Measurements from ENCODE around the gene G6PC2. TPM values are rescaled to one million over a fixed set of nuclear protein-coding genes. Genes with fewer than 3 reads are reported as not detected.

The G6PC2 gene
- total and polyA plus RNA-seq, 4 donors, result not detected

DNA sequence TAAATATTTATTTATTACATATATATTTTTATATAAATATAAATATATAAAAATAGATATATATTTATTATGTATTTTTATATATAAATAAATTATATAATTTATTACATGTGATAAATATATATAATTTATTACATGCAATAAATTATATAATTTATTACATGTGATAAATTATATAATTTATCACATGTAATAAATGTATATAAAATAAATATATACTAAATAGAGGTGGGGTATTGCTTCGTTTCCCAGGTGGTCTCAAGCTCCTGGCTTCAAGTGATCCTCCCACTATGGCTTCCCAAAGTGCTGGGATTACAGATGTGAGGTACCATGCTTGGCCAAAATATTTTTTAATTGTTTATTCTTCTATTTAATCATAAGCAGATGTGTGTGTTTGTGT, 3.6 kb upstream of the G6PC2 start:
- Histone ChIP-seq H3K4me1 (ENCODE audit: control insufficient read depth in 4 of 4, insufficient read depth in 4 of 4, low read length in 3 of 4) (peaks cover 2 to 18% (median 9%) of the 10 kb centered on the region in 4 donors), H3K36me3 (ENCODE audit: control insufficient read depth in 4 of 4, insufficient read depth in 3 of 4, low read depth in 1 of 4, low read length in 3 of 4) (no peaks in the 10 kb centered on the region), H3K9ac (ENCODE audit: low read depth in 1 of 2, low read length in 2 of 2) (no peak overlapping the region), H3K9me3 (ENCODE audit: control insufficient read depth in 4 of 4, low read length in 3 of 4) (no peaks in the 10 kb centered on the region), H3K27ac (ENCODE audit: low read depth in 1 of 2, low read length in 2 of 2) (no peak overlapping the region), H3K27me3 (ENCODE audit: control insufficient read depth in 4 of 4, insufficient read depth in 4 of 4, low read length in 3 of 4) (no peaks in the 10 kb centered on the region), H3K4me3 (ENCODE audit: low read depth in 1 of 3, low read length in 3 of 3) (no peak overlapping the region)
- DNase-seq (ENCODE audit: low spot score), result no peak
- TF ChIP-seq YY1 (IDR thresholded peaks at IDR 0.05), result no peak
- no peak for TF ChIP-seq SP1 (IDR thresholded peaks at IDR 0.05)
- no peak for TF ChIP-seq RAD21 (IDR thresholded peaks at IDR 0.05)
- TF ChIP-seq, protein P1, sequence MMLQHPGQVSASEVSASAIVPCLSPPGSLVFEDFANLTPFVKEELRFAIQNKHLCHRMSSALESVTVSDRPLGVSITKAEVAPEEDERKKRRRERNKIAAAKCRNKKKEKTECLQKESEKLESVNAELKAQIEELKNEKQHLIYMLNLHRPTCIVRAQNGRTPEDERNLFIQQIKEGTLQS (IDR thresholded peaks at IDR 0.05), result no peak
- no peak for TF ChIP-seq FOXA1 (IDR thresholded peaks at IDR 0.05)
- TF ChIP-seq GABPA (IDR thresholded peaks at IDR 0.05 in 1 of 2, conservative IDR thresholded peaks at IDR 0.05 in 1 of 2), result no peak
- no peak for TF ChIP-seq NR2F2 (IDR thresholded peaks at IDR 0.05)
- no peak for TF ChIP-seq RXRA (IDR thresholded peaks at IDR 0.05)
- TF ChIP-seq, protein P2, sequence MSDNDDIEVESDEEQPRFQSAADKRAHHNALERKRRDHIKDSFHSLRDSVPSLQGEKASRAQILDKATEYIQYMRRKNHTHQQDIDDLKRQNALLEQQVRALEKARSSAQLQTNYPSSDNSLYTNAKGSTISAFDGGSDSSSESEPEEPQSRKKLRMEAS (IDR thresholded peaks at IDR 0.05), result no peak
- no peak for TF ChIP-seq TAF1 (conservative IDR thresholded peaks at IDR 0.05)
- TF ChIP-seq JUND (IDR thresholded peaks at IDR 0.05), result no peak
- TF ChIP-seq, protein P3, sequence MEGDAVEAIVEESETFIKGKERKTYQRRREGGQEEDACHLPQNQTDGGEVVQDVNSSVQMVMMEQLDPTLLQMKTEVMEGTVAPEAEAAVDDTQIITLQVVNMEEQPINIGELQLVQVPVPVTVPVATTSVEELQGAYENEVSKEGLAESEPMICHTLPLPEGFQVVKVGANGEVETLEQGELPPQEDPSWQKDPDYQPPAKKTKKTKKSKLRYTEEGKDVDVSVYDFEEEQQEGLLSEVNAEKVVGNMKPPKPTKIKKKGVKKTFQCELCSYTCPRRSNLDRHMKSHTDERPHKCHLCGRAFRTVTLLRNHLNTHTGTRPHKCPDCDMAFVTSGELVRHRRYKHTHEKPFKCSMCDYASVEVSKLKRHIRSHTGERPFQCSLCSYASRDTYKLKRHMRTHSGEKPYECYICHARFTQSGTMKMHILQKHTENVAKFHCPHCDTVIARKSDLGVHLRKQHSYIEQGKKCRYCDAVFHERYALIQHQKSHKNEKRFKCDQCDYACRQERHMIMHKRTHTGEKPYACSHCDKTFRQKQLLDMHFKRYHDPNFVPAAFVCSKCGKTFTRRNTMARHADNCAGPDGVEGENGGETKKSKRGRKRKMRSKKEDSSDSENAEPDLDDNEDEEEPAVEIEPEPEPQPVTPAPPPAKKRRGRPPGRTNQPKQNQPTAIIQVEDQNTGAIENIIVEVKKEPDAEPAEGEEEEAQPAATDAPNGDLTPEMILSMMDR (IDR thresholded peaks at IDR 0.05; ENCODE audit: low read depth, low read length, missing input control), result no peak
- 53% methylated on average over 1 of the region's 1 CpG for WGBS

DNA sequence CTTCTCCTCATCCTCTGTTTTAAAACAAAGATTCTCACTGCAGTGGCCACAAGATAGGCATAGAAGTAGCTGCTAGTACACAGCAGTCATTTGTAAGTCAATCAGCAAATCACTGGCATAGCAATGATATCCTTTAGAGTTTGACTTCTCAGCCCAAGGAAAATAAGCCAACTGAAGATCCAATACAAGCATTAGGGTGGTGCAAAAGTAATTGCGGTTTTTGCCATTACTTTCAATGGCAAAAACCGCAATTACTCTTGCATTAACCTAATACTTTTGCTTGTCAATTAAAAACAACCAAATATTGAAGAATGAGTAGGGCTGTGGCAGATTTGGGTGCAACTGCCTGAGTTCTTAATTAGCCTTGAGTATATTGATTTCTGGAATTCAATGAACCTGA, 2.8 kb downstream of the G6PC2 start:
- H3K27me3 ChIP-seq (ENCODE audit: control insufficient read depth in 4 of 4, insufficient read depth in 4 of 4, low read length in 3 of 4), result peaks cover 0 to 2% (median 0%) of the 10 kb centered on the region in 4 donors
- DNase-seq (ENCODE audit: low spot score), result no peak
- no peak overlapping the region for H3K4me3 ChIP-seq (ENCODE audit: low read depth in 1 of 3, low read length in 3 of 3)
- H3K36me3 ChIP-seq (ENCODE audit: control insufficient read depth in 4 of 4, insufficient read depth in 3 of 4, low read depth in 1 of 4, low read length in 3 of 4), result no peaks in the 10 kb centered on the region
- H3K9ac ChIP-seq (ENCODE audit: low read depth in 1 of 2, low read length in 2 of 2), result no peak overlapping the region
- 92% methylated on average over 2 of the region's 2 CpGs for WGBS
- H3K27ac ChIP-seq (ENCODE audit: low read depth in 1 of 2, low read length in 2 of 2), result no peak overlapping the region
- no peaks in the 10 kb centered on the region for H3K4me1 ChIP-seq (ENCODE audit: control insufficient read depth in 4 of 4, insufficient read depth in 4 of 4, low read length in 3 of 4)
- H3K9me3 ChIP-seq (ENCODE audit: control insufficient read depth in 4 of 4, low read length in 3 of 4), result no peaks in the 10 kb centered on the region
- TF ChIP-seq, protein P1 (IDR thresholded peaks at IDR 0.05), result no peak

DNA sequence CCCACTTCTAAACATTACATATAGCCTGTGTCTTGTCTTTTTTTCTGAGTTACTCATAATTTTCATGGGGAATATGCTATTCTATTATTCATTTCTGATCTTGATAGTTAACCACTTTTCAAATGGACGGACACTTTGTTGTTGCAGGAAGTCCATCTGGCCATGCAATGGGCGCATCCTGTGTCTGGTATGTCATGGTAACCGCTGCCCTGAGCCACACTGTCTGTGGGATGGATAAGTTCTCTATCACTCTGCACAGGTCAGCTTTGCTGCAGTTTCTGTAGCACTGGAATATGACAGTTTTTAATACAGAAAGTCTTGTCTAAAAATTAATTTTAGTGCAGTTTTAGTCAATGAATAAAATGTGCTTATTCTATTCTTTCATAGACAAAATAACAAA, 3.3 kb downstream of the G6PC2 start:
- DNase-seq (ENCODE audit: low spot score), result no peak
- TF ChIP-seq GABPA (IDR thresholded peaks at IDR 0.05 in 1 of 2, conservative IDR thresholded peaks at IDR 0.05 in 1 of 2), result no peak
- TF ChIP-seq NR2F2 (IDR thresholded peaks at IDR 0.05), result no peak
- TF ChIP-seq RXRA (IDR thresholded peaks at IDR 0.05), result no peak
- no peak for TF ChIP-seq TAF1 (conservative IDR thresholded peaks at IDR 0.05)
- TF ChIP-seq HNF4A (conservative IDR thresholded peaks at IDR 0.05), result no peak
- TF ChIP-seq RAD21 (IDR thresholded peaks at IDR 0.05), result no peak
- no peak for TF ChIP-seq JUND (IDR thresholded peaks at IDR 0.05)
- TF ChIP-seq HNF4G (IDR thresholded peaks at IDR 0.05), result no peak
- TF ChIP-seq, protein P3 (IDR thresholded peaks at IDR 0.05; ENCODE audit: low read depth, low read length, missing input control), result no peak
- TF ChIP-seq YY1 (IDR thresholded peaks at IDR 0.05), result no peak
- TF ChIP-seq, protein P2 (IDR thresholded peaks at IDR 0.05), result no peak
- TF ChIP-seq EGR1 (IDR thresholded peaks at IDR 0.05; ENCODE audit: low read depth in 2 of 2), result no peak
- TF ChIP-seq, protein P1 (IDR thresholded peaks at IDR 0.05), result no peak
- no peak for TF ChIP-seq FOXA2 (IDR thresholded peaks at IDR 0.05)
- Histone ChIP-seq H3K27ac (ENCODE audit: low read depth in 1 of 2, low read length in 2 of 2) (no peak overlapping the region), H3K36me3 (ENCODE audit: control insufficient read depth in 4 of 4, insufficient read depth in 3 of 4, low read depth in 1 of 4, low read length in 3 of 4) (no peaks in the 10 kb centered on the region), H3K9me3 (ENCODE audit: control insufficient read depth in 4 of 4, low read length in 3 of 4) (no peaks in the 10 kb centered on the region), H3K4me1 (ENCODE audit: control insufficient read depth in 4 of 4, insufficient read depth in 4 of 4, low read length in 3 of 4) (no peaks in the 10 kb centered on the region), H3K27me3 (ENCODE audit: control insufficient read depth in 4 of 4, insufficient read depth in 4 of 4, low read length in 3 of 4) (peaks cover 0 to 2% (median 0%) of the 10 kb centered on the region in 4 donors), H3K9ac (ENCODE audit: low read depth in 1 of 2, low read length in 2 of 2) (no peak overlapping the region), H3K4me3 (ENCODE audit: low read depth in 1 of 3, low read length in 3 of 3) (no peak overlapping the region)
- 91% methylated on average over 3 of the region's 3 CpGs for WGBS

Measured in liver (tissue), 9 donors.